ENCODE results near the gene MBD3L4. TPM values are rescaled to one million over a fixed set of nuclear protein-coding genes. Genes with fewer than 3 reads are reported as not detected.
"Not testable (repeated sequence)": the region's sequence is repeated elsewhere in the genome, so short reads cannot be mapped to it uniquely, and the experiment has no call there.

The MBD3L4 gene
- total RNA-seq (2013; cell fraction: nucleolus; rRNA removed), result not detected in 2 replicates
- not detected in 2 replicates for total RNA-seq (2014; rRNA removed)
- not detected in 2 replicates for total RNA-seq (2014; rRNA removed; fragmentation: Illumina TruSeq; extraction: Trizol)
- not detected in 2 replicates for total RNA-seq (2021)
- polyA plus RNA-seq (2011; ENCODE audit: low read depth), result not detected
- polyA plus RNA-seq (2011; rRNA removed), result not detected in 2 replicates
- not detected in 2 replicates for polyA plus RNA-seq (2011; cell fraction: cytosol; rRNA removed)
- polyA plus RNA-seq (2011; cell fraction: nucleus; rRNA removed), result not detected in 2 replicates
- not detected in 2 replicates for polyA plus RNA-seq (2012)
- not detected in 2 replicates for polyA plus RNA-seq (2014; fragmentation: Illumina TruSeq; extraction: Trizol)
- not detected for polyA plus RNA-seq (2014; fragmentation: Nextera tagmentation; extraction: Ambion mirVana)
- not detected in 2 replicates for polyA plus RNA-seq (2014; rRNA removed)
- not detected for polyA plus RNA-seq (2016; fragmentation: Nextera tagmentation; extraction: Ambion mirVana)
- not detected in 2 replicates for polyA minus RNA-seq (2011; rRNA and poly(A)+ RNA removed)
- polyA minus RNA-seq (2011; cell fraction: cytosol; rRNA and poly(A)+ RNA removed), result not detected in 2 replicates
- polyA minus RNA-seq (2011; cell fraction: nucleus; rRNA and poly(A)+ RNA removed), result not detected in 2 replicates
- not detected for Bru-seq, nascent RNA
- BruChase-seq, experiment 1, labeled RNA remaining after a 6-hour chase, result not detected
- not detected for BruChase-seq, experiment 2, labeled RNA remaining after a 2-hour chase
- long read RNA-seq, experiment 1, result 0 reads
- long read RNA-seq, experiment 2, result 0 reads

DNA sequence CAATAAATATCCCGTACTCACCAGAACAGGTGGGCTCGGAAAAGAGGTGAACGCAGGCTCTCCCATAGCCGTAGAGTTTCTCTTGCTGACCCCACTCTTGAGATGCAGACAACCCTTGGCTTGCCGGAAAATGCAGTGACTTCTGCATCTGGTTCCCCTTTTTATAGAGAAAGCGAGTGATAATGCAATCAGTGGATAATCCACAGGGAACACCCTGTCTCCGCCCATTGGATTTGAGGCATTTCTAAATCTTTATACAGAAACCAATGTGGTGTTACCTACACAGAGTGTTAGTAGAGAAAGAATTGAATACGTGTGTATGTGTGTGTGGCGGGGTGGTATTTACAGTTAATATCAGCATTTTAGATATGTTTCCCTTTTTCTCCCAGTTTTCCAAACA lies at the start of gene MBD3L4:
Gene MBD3L4 (minus strand): TSS at position 101 of the 400 bp plus-strand sequence. CDS start 35 bp downstream, at position 66.
- intact Hi-C loops (cut with micrococcal nuclease; ENCODE audit: unreplicated experiment); FAIRE-seq; H3K9me3 ChIP-seq (replicated peaks; ENCODE audit: control insufficient read depth, insufficient read depth, low read length); H3K36me3 ChIP-seq (ENCODE audit: control insufficient read depth in 2 of 2, insufficient read depth in 2 of 2, low read length in 1 of 2); H3K4me1 ChIP-seq (ENCODE audit: control insufficient read depth, insufficient read depth, low read length); CTCF ChIA-PET; RAD21 ChIA-PET (ENCODE audit: unreplicated experiment); H3K79me2 ChIP-seq (ENCODE audit: control insufficient read depth, insufficient read depth, low read length); DNase-seq (ENCODE audit: low read depth, low spot score); H3K27me3 ChIP-seq (replicated peaks in 1 of 2; ENCODE audit: control insufficient read depth in 2 of 2, insufficient read depth in 2 of 2, low read length in 1 of 2); H3K27ac ChIP-seq (ENCODE audit: control insufficient read depth, insufficient read depth); POLR2A ChIA-PET; H3K9ac ChIP-seq (ENCODE audit: control insufficient read depth, insufficient read depth, low read length); H4K20me1 ChIP-seq (ENCODE audit: control insufficient read depth, insufficient read depth); in situ Hi-C loops (cut with MboI); BruUV-seq (replicated peaks); H2AFZ ChIP-seq (ENCODE audit: control insufficient read depth, low read depth, low read length); H3K4me2 ChIP-seq (ENCODE audit: control insufficient read depth, insufficient read depth); ATAC-seq; SMC1A ChIA-PET (ENCODE audit: uncharacterized antibody, unreplicated experiment); H3K4me3 ChIP-seq: not testable (repeated sequence)
- no CpG with 5 or more reads among the region's 9 CpGs for WGBS (ENCODE audit: insufficient coverage, insufficient replicate concordance, low lambda C conversion rate, missing lambda C conversion rate)

DNA sequence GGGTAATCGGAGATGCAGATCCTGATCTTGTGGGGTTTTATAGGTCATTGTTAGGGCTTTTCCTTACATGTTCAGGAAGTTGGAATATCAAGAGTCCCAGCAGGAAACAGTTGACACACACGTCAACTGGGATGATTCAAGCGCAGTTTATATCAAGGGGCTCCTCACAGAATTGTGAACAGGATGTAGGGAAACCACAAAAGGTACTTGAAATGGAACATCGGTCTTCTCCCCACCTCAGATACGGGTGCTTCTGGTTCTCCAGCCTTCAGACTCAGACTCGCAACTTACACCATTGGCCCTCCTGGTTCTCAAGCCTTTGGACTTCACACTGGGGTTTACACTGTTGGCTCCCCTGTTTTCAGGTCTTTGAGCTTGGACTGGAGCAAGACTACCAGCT lies 49.0 kb upstream of the MBD3L4 start:
- SMC1A ChIA-PET (ENCODE audit: uncharacterized antibody, unreplicated experiment), result no interaction called here
- Histone ChIP-seq H3K79me2 (ENCODE audit: control insufficient read depth, insufficient read depth, low read length) (no peaks in the 10 kb centered on the region), H3K36me3 (ENCODE audit: control insufficient read depth in 2 of 2, insufficient read depth in 2 of 2, low read length in 1 of 2) (peaks cover 4 to 6% of the 10 kb centered on the region in 2 experiments; a peak in 3 of 4 replicates), H3K27ac (ENCODE audit: control insufficient read depth, insufficient read depth) (no peak overlapping the region), H3K27me3 (replicated peaks in 1 of 2; ENCODE audit: control insufficient read depth in 2 of 2, insufficient read depth in 2 of 2, low read length in 1 of 2) (no peaks in the 10 kb centered on the region), H3K9me3 (replicated peaks; ENCODE audit: control insufficient read depth, insufficient read depth, low read length) (peaks cover 27% of the 10 kb centered on the region), H4K20me1 (ENCODE audit: control insufficient read depth, insufficient read depth) (no peaks in the 10 kb centered on the region), H3K9ac (ENCODE audit: control insufficient read depth, insufficient read depth, low read length) (no peak overlapping the region), H2AFZ (ENCODE audit: control insufficient read depth, low read depth, low read length) (no peak overlapping the region), H3K4me2 (ENCODE audit: control insufficient read depth, insufficient read depth) (no peak overlapping the region), H3K4me1 (ENCODE audit: control insufficient read depth, insufficient read depth, low read length) (no peaks in the 10 kb centered on the region), H3K4me3 (no peak overlapping the region)
- no peak for FAIRE-seq
- DNase-seq (ENCODE audit: low read depth, low spot score), result no peak
- 75% methylated on average over 6 of the region's 6 CpGs for WGBS (ENCODE audit: insufficient coverage, insufficient replicate concordance, low lambda C conversion rate, missing lambda C conversion rate)
- intact Hi-C loops (cut with micrococcal nuclease; ENCODE audit: unreplicated experiment) (no loop called here), in situ Hi-C loops (cut with MboI) (no loop called here)
- no peak for ATAC-seq
- no TSS peak for BruUV-seq (replicated peaks)
- CTCF ChIA-PET, result no interaction called here
- POLR2A ChIA-PET, result no interaction called here
- RAD21 ChIA-PET (ENCODE audit: unreplicated experiment), result no interaction called here
- TF ChIP-seq CHD1 (IDR thresholded peaks at IDR 0.05; ENCODE audit: low read depth, low read length) (no peak), EED (IDR thresholded peaks at IDR 0.05; ENCODE audit: low read depth) (no peak), CREB1 (IDR thresholded peaks at IDR 0.05; ENCODE audit: low read depth) (no peak), TBL1XR1 (IDR thresholded peaks at IDR 0.05; ENCODE audit: low read depth, low read length) (no peak), RFX5 (IDR thresholded peaks at IDR 0.05; ENCODE audit: low read depth, low read length) (no peak), ATF3 (IDR thresholded peaks at IDR 0.05; ENCODE audit: borderline replicate concordance, extremely low read depth, low read depth, low read length) (no peak)
- TF ChIP-seq, protein P1, sequence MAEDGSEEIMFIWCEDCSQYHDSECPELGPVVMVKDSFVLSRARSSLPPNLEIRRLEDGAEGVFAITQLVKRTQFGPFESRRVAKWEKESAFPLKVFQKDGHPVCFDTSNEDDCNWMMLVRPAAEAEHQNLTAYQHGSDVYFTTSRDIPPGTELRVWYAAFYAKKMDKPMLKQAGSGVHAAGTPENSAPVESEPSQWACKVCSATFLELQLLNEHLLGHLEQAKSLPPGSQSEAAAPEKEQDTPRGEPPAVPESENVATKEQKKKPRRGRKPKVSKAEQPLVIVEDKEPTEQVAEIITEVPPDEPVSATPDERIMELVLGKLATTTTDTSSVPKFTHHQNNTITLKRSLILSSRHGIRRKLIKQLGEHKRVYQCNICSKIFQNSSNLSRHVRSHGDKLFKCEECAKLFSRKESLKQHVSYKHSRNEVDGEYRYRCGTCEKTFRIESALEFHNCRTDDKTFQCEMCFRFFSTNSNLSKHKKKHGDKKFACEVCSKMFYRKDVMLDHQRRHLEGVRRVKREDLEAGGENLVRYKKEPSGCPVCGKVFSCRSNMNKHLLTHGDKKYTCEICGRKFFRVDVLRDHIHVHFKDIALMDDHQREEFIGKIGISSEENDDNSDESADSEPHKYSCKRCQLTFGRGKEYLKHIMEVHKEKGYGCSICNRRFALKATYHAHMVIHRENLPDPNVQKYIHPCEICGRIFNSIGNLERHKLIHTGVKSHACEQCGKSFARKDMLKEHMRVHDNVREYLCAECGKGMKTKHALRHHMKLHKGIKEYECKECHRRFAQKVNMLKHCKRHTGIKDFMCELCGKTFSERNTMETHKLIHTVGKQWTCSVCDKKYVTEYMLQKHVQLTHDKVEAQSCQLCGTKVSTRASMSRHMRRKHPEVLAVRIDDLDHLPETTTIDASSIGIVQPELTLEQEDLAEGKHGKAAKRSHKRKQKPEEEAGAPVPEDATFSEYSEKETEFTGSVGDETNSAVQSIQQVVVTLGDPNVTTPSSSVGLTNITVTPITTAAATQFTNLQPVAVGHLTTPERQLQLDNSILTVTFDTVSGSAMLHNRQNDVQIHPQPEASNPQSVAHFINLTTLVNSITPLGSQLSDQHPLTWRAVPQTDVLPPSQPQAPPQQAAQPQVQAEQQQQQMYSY (CRISPR knock-in tag; IDR thresholded peaks at IDR 0.05), result no peak
- TF ChIP-seq, protein P2, sequence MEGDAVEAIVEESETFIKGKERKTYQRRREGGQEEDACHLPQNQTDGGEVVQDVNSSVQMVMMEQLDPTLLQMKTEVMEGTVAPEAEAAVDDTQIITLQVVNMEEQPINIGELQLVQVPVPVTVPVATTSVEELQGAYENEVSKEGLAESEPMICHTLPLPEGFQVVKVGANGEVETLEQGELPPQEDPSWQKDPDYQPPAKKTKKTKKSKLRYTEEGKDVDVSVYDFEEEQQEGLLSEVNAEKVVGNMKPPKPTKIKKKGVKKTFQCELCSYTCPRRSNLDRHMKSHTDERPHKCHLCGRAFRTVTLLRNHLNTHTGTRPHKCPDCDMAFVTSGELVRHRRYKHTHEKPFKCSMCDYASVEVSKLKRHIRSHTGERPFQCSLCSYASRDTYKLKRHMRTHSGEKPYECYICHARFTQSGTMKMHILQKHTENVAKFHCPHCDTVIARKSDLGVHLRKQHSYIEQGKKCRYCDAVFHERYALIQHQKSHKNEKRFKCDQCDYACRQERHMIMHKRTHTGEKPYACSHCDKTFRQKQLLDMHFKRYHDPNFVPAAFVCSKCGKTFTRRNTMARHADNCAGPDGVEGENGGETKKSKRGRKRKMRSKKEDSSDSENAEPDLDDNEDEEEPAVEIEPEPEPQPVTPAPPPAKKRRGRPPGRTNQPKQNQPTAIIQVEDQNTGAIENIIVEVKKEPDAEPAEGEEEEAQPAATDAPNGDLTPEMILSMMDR (IDR thresholded peaks at IDR 0.05 in 2 of 3, conservative IDR thresholded peaks at IDR 0.05 in 1 of 3; ENCODE audit: control insufficient read depth in 2 of 3, extremely low read depth in 1 of 3, insufficient read depth in 1 of 3, low read depth in 3 of 3, low read length in 3 of 3), result no peak

All from GM12878 (cell line).